Neural cell (in vitro differentiated cells): ENCODE data around the gene RNU6-7.

Experiments
- EP300 ChIP-seq: fragments of 450-650 bp; conservative IDR thresholded peaks from 2 replicates; pipeline ENCODE4 v1.6.1; 2014; ENCODE audit warnings: antibody characterized with exemption, mild to moderate bottlenecking, moderate library complexity; ENCODE audit not compliant: poor library complexity, severe bottlenecking
- EZH2 ChIP-seq: fragments of 200-600, 300-800 bp; shearing (Covaris generic), sonication (generic); IDR thresholded peaks from 2 replicates; pipeline ENCODE4 v1.6.1; 2014; ENCODE audit warnings: antibody characterized with exemption, low read length, borderline replicate concordance, mild to moderate bottlenecking; ENCODE audit not compliant: insufficient read depth, poor library complexity, severe bottlenecking
- POLR2AphosphoS5 ChIP-seq: IDR thresholded peaks from 2 replicates; pipeline ENCODE4 v1.6.1; 2012
- RAD21 ChIP-seq: fragments of 450-650 bp; conservative IDR thresholded peaks from 2 replicates; pipeline ENCODE4 v1.6.1; 2014; ENCODE audit warnings: antibody characterized with exemption, mild to moderate bottlenecking, moderate library complexity
- SMC3 ChIP-seq: fragments of 450-650 bp; conservative IDR thresholded peaks from 2 replicates; pipeline ENCODE4 v1.6.1; 2014; ENCODE audit warnings: antibody characterized with exemption, mild to moderate bottlenecking, moderate library complexity; ENCODE audit not compliant: poor library complexity
- TAF1 ChIP-seq: IDR thresholded peaks from 2 replicates; pipeline ENCODE4 v1.6.1; 2012; ENCODE audit warnings: low read depth
- TF ChIP-seq, protein P1 (sequence below): fragments of 450-650 bp; IDR thresholded peaks from 2 replicates; pipeline ENCODE4 v1.5.1; 2014; ENCODE audit warnings: antibody characterized with exemption, mild to moderate bottlenecking, moderate library complexity; ENCODE audit not compliant: poor library complexity, severe bottlenecking
- TF ChIP-seq, protein P2 (sequence below): IDR thresholded peaks from 2 replicates; pipeline ENCODE4 v1.6.1; 2012; ENCODE audit warnings: borderline replicate concordance

DNA sequence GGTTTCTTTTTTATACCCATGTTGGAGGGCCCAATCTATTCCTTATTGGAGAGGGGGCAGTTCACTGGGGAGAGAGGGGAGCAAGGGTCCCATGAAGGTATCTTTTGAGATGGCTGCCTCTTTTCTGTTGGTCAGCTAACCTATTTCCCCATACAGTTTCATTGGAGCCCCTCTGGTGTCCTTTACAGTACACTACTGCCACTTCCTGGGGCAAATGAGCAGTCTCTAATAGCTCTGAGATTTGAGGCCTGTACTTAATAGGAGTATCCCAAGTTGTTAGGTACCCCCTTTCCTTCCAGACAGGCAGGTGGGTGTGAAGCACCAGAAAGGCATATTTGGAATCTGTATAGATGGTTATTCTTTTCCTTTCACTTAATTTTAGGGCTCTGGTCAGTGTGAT, 42.6 kb downstream of the RNU6-7 start:
- TF ChIP-seq, protein P1, sequence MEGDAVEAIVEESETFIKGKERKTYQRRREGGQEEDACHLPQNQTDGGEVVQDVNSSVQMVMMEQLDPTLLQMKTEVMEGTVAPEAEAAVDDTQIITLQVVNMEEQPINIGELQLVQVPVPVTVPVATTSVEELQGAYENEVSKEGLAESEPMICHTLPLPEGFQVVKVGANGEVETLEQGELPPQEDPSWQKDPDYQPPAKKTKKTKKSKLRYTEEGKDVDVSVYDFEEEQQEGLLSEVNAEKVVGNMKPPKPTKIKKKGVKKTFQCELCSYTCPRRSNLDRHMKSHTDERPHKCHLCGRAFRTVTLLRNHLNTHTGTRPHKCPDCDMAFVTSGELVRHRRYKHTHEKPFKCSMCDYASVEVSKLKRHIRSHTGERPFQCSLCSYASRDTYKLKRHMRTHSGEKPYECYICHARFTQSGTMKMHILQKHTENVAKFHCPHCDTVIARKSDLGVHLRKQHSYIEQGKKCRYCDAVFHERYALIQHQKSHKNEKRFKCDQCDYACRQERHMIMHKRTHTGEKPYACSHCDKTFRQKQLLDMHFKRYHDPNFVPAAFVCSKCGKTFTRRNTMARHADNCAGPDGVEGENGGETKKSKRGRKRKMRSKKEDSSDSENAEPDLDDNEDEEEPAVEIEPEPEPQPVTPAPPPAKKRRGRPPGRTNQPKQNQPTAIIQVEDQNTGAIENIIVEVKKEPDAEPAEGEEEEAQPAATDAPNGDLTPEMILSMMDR, result no peak
- TF ChIP-seq RAD21 (no peak), TAF1 (no peak), SMC3 (no peak), EP300 (no peak), EZH2 (no peak), POLR2AphosphoS5 (no peak)
- TF ChIP-seq, protein P2, sequence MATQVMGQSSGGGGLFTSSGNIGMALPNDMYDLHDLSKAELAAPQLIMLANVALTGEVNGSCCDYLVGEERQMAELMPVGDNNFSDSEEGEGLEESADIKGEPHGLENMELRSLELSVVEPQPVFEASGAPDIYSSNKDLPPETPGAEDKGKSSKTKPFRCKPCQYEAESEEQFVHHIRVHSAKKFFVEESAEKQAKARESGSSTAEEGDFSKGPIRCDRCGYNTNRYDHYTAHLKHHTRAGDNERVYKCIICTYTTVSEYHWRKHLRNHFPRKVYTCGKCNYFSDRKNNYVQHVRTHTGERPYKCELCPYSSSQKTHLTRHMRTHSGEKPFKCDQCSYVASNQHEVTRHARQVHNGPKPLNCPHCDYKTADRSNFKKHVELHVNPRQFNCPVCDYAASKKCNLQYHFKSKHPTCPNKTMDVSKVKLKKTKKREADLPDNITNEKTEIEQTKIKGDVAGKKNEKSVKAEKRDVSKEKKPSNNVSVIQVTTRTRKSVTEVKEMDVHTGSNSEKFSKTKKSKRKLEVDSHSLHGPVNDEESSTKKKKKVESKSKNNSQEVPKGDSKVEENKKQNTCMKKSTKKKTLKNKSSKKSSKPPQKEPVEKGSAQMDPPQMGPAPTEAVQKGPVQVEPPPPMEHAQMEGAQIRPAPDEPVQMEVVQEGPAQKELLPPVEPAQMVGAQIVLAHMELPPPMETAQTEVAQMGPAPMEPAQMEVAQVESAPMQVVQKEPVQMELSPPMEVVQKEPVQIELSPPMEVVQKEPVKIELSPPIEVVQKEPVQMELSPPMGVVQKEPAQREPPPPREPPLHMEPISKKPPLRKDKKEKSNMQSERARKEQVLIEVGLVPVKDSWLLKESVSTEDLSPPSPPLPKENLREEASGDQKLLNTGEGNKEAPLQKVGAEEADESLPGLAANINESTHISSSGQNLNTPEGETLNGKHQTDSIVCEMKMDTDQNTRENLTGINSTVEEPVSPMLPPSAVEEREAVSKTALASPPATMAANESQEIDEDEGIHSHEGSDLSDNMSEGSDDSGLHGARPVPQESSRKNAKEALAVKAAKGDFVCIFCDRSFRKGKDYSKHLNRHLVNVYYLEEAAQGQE, result no peak
